GM19351 (cell line): ENCODE data around the gene EOGT.

Experiments used
- ATAC-seq: cut with Tn5 transposase; IDR thresholded peaks from one replicate; pipeline ENCODE4 v1.9.1; 2021; ENCODE audit warnings: mild to moderate bottlenecking, moderate library complexity; ENCODE audit not compliant: unreplicated experiment

EOGT gene

DNA sequence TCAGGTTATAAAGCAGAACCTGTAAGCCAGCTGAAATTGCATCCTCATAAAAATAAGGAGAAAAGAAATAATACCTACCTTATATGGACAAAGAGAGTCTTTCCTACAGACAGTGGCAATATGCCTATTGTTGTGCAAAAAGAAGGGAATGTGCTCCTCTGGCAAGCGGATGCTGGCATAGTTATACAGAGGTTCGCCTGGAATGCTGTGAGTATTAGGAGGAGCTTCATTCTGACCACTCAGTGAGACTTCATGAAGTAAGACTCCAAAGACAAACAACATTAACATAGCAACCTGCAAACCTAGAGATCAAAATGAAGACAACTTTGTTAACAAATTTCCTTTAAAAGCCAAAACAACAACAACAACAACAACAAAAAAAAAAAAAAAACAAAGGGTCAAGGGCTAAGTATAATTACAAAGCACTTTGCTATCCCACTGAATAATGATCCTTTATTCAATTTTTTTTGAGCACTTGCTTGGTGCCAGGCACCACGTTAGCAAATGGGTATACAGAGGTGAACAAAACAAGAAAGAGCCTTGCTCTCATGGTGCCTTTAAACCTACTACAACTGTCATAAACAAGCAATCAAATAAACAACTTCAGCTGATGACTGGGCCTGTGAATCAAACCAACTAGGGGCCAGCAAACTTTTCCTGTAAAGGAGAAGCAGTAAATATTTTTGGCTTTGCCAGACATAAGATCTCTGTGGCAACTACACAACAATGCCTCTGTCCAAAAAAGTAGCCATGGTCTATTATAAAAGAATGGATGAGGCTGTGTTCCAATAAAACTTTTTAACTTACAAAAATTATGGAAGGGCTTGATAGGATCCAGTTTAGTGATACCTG, 3.7 kb downstream of the EOGT start:
- no peak for ATAC-seq

DNA sequence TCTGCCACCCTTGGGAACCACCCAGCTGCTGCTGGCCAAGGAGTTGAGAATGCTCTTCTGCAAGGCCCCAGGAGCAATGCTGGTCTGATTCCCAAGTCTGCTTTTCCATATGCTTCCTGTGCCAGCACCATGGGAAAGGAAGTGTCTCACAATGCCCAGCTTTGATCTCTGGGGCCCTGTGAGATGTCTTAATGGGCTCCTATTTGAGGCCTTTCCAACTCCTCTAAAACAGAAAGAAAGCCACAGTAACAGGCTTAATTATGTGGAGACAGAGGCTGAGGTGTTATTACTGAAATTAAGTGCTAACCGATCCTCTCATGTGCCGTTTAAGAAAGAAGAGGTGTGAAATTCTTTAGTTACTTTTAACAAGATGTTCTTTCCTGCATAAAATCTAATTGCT, 4.5 kb downstream of the EOGT start:
- no peak for ATAC-seq

GRCh38 chr3:69005791-69006482, 7.5 kb downstream of the EOGT start:
- no peak for ATAC-seq

- ATAC-seq, result no peak
These were observed 8.3 kb downstream of the EOGT start for GRCh38 chr3:69005071-69005790.

GRCh38 chr3:69004138-69004537, 9.3 kb downstream of the EOGT start:
- ATAC-seq, result no peak

- ATAC-seq, result no peak
These were observed 13.9 kb downstream of the EOGT start for GRCh38 chr3:68999605-69000004.

- ATAC-seq, result no peak
These were observed 14.3 kb downstream of the EOGT start for GRCh38 chr3:68999158-68999557.

- peak; percentile 65 for ATAC-seq
These were observed 15.6 kb downstream of the EOGT start for GRCh38 chr3:68997887-68998286.

GRCh38 chr3:68996356-68996995, 17.0 kb downstream of the EOGT start:
- ATAC-seq, result no peak

DNA sequence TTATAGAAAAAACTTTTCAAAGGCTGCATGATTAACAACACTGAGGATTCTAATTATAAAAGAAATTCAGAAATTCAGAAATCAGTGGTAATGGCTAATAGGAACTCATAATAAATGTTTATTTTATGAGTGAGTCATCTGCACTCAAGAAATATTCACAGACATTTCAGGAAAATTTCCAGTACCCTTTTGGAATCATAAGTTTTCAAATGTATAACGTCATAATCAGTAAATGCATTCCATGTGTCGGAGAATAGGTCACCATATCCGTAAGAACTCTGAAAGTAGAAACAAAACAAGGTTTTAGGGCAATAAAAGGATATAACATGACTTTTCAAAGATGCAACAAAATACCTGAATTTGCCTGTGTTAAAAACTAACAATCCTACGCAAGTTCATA, 24.7 kb downstream of the EOGT start:
- no peak for ATAC-seq

DNA sequence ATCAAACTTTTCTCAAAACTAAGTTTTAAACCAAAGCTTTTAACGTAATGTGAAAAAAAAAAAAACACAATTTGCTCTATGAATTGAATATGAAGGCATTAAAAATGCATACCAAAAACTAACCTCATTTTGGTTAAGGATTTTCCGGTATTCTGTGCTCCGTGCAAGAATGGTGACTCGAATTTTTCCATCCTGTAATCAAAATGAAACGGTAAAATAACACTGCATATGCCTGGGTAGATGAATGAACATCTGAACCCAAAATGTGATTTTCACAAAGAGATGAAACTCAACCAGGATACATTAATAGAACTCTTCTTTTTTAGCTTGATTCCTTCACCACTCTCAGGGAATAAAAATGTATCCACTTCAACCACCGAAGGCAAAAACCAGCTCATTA, 26.2 kb downstream of the EOGT start:
- ATAC-seq, result no peak

- ATAC-seq, result peak; percentile 54
These were observed 26.8 kb downstream of the EOGT start for GRCh38 chr3:68986496-68987208.

DNA sequence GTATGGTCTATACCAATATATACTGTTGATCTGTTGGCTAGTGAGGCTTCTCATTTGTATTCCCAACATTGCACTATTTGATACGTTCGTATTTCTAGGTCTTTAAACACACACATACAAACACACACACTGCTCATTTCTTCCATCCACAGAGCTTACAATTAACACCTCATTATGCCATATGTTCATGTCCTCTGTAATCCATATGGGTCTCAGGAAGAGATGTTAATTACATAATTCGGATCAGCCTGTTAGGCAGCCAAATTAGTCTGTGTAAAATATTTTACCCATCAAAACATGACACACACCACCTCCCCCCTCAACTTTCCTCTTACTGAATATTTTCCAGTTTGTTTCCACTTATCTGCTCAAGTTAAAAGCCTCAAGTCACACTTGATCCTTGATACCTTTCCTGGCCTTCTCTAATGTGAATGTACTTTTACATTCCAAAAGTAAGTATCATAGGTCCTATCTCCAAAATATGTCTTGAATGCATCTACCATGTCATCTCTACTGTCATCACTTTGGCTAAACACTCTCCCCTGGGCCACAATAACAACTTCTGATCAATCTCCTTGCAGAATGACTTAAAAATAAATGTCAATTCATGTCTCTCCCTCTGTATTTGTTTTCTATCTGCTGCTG, 28.2 kb downstream of the EOGT start:
- no peak for ATAC-seq

GRCh38 chr3:68984011-68984530, 29.4 kb downstream of the EOGT start:
- no peak for ATAC-seq

GRCh38 chr3:68977486-68978167, 35.9 kb downstream of the EOGT start:
- ATAC-seq, result no peak

GRCh38 chr3:68974711-68975110, 38.8 kb downstream of the EOGT start:
- no peak for ATAC-seq

GRCh38 chr3:68973639-68974038, 39.8 kb downstream of the EOGT start:
- no peak for ATAC-seq

- ATAC-seq, result peak; percentile 82
These were observed 41.0 kb downstream of the EOGT start for GRCh38 chr3:68972358-68972979.

GRCh38 chr3:68964694-68965093, 48.8 kb downstream of the EOGT start:
- ATAC-seq, result no peak
